Activated naive CD8-positive, alpha-beta T cell treated with anti-CD3 and anti-CD28 coated beads for 36 hours (primary cell): Measurements from ENCODE around the gene WFS1. TPM values are rescaled to one million over a fixed set of nuclear protein-coding genes. Genes with fewer than 3 reads are reported as not detected.

Experiments
- DNase-seq: peaks from one replicate; pipeline ENCODE4 v3.0.0; 2021
- H3K27ac Mint-ChIP-seq: one replicate; pipeline ENCODE4 v1.8.0; 2022; ENCODE audit warnings: mild to moderate bottlenecking, moderate library complexity, mixed read lengths
- H3K27me3 Mint-ChIP-seq: one replicate; pipeline ENCODE4 v1.8.0; 2022; ENCODE audit warnings: mild to moderate bottlenecking, mixed read lengths
- H3K36me3 Mint-ChIP-seq: one replicate; pipeline ENCODE4 v1.8.0; 2021; ENCODE audit warnings: mild to moderate bottlenecking, mixed read lengths
- H3K4me1 Mint-ChIP-seq: one replicate; pipeline ENCODE4 v1.8.0; 2021; ENCODE audit warnings: mixed read lengths
- H3K4me3 Mint-ChIP-seq: one replicate; pipeline ENCODE4 v1.8.0; 2022; ENCODE audit warnings: mild to moderate bottlenecking, moderate library complexity, mixed read lengths
- H3K9me3 Mint-ChIP-seq: one replicate; pipeline ENCODE4 v1.8.0; 2022; ENCODE audit warnings: mixed read lengths
- total RNA-seq, 2 experiments: library from RNA; stranded (reverse); gene quantifications; one replicate each; pipeline ENCODE4 v1.2.3, GENCODE V29; 2021

The WFS1 gene
- total RNA-seq, 2 experiments from 2014 or later: 2.1 to 2.2 TPM

DNA sequence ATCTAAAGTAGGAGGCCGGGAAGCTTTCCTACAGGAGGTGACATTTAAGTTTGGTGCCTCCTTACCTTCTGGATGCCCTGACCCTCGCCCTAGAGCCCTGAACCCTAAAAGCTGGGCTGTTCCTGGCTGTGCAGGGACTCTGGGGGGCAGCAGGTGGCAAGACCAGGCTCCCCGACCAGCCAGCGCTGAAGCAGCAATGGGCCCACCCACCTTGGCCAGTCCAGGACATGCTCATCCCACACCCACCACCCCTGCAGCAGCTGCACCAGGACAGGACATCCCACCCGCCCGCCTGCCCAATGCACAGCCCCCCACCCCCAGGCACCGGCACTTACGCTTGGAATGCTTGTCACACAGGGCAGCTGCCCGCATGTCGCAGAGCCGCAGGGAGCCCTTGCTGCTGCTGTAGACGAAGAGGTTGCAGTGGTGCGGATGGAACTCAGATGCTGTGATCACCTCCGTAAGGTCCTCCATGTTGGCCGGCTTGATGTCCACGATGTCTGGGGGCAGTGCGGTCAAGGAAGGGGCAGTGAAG lies 77.9 kb downstream of the WFS1 start:
- Mint-ChIP-seq H3K4me3 (no peak overlapping the region), H3K27me3 (peaks cover 9% of the 10 kb centered on the region), H3K36me3 (no peaks in the 10 kb centered on the region), H3K4me1 (no peaks in the 10 kb centered on the region), H3K9me3 (no peaks in the 10 kb centered on the region), H3K27ac (no peak overlapping the region)
- no peak for DNase-seq

DNA sequence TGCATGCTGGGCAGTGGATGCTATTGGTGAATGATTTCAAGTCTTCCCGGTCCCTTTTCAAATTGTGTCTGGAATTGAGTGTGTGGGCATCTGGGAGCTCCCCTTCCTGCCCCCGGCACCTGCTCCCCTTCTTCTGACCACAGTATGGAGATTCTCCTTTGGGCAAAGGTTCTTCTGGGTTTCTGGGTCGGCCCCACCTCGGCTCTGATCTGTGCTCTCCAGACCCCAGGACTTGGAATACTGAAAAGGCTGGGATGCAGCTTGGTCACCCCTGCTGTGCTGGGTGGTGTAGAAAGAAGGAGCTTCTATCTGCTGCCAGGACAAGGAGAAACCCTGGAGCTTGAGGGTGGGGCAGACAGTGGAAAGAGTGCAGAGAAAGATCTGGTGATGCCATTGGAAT lies 78.8 kb downstream of the WFS1 start:
- Mint-ChIP-seq H3K9me3 (no peaks in the 10 kb centered on the region), H3K4me1 (no peaks in the 10 kb centered on the region), H3K4me3 (no peak overlapping the region), H3K27ac (no peak overlapping the region), H3K27me3 (peaks cover 13% of the 10 kb centered on the region), H3K36me3 (no peaks in the 10 kb centered on the region)
- no peak for DNase-seq

DNA sequence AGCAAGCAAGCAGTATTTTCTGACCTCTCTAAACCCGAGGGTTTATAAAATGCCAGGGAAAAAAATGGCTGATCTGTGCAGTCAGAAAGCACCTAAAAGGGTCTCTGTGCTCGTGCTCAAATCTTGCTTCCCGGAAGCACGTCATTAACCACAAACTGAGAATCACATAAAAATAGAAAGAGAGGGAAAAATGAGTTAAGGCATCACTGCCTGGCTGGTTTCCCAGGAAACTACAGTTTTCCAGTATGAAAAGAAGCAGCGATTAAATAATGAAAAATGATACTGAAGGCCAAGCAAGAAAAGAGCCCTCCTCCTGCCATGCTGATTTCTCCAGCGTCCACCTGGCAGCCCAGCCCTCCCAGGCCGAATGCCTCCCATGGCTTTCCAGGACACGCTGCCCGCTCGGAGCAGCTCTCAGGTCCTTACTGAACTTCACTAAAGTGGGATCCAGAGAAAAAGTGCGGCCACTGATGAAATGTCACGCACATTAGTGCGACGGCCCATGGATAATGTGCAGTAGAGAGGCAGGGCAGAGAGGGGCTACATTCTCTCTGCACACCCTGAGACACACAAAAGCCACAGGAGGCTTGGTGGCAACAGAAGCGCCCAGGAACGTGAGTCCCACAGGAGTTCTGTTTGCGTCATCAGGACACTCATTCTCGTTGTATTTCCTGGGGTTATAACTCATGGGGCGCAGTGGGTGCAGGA lies 80.4 kb downstream of the WFS1 start:
- H3K4me3 Mint-ChIP-seq: no peak overlapping the region
- peaks cover 25% of the 10 kb centered on the region for H3K27me3 Mint-ChIP-seq
- DNase-seq: no peak
- H3K36me3 Mint-ChIP-seq: no peaks in the 10 kb centered on the region
- no peaks in the 10 kb centered on the region for H3K9me3 Mint-ChIP-seq
- H3K4me1 Mint-ChIP-seq: no peaks in the 10 kb centered on the region
- H3K27ac Mint-ChIP-seq: no peak overlapping the region

DNA sequence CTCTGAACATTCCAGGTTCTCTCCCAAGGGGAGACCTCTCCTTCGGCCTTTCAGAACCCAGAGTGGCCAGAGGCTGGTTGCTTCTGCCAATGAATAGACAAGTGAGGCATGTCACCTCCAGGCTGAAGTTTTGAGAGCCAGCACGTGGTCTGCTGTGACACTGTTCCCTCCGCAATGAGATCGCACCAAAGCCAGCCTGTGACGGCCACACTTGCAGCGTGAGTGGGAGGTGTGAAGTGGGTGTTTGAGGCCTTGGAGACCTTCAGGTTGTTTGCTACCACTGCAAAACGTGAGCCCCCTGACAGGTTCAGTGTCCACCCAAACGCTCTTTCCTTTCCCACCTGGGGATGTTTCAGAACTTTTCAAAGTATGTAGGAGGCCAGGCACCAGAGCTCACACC lies 81.0 kb downstream of the WFS1 start:
- Mint-ChIP-seq H3K27ac (no peak overlapping the region), H3K4me3 (no peak overlapping the region), H3K9me3 (no peaks in the 10 kb centered on the region), H3K4me1 (no peaks in the 10 kb centered on the region), H3K36me3 (no peaks in the 10 kb centered on the region), H3K27me3 (peaks cover 27% of the 10 kb centered on the region)
- DNase-seq: no peak

DNA sequence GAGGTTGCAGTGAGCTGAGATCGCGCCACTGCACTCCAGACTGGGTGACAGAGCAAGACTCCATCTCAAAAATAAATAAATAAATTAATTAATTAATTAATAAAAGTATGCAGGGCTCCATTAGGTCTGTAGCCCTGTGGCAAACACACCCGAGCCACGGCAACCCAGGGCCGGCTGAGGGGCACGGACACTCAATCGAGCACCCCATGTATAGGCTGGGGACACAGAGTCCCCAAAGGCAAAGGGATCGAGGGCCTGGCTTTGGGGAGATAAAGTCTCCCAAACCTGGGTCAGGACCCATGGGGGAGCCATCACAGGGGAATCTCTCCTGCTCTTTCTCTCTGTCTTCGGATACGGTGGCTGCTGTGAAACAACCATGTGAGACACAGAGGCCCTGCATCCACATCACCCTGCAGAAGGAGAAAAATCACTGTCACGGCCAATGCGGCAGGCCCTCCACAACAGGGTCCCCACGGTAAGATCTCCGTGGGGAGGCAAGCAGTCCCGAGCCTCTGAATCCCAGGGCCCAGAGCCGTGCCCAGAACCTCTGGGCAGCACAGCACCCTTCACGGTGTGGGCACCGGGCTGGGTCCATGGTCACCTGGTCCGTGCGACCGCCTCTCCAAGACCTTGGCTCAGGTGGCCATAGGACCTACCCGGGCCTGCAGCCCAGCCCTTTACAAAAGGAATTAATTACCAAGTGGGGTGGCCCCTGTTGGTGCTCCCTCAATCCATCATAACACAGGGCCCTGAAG lies 81.8 kb downstream of the WFS1 start:
- Mint-ChIP-seq H3K27ac (no peak overlapping the region), H3K4me1 (no peaks in the 10 kb centered on the region), H3K36me3 (no peaks in the 10 kb centered on the region), H3K9me3 (no peaks in the 10 kb centered on the region), H3K4me3 (no peak overlapping the region), H3K27me3 (peaks cover 27% of the 10 kb centered on the region)
- no peak for DNase-seq

DNA sequence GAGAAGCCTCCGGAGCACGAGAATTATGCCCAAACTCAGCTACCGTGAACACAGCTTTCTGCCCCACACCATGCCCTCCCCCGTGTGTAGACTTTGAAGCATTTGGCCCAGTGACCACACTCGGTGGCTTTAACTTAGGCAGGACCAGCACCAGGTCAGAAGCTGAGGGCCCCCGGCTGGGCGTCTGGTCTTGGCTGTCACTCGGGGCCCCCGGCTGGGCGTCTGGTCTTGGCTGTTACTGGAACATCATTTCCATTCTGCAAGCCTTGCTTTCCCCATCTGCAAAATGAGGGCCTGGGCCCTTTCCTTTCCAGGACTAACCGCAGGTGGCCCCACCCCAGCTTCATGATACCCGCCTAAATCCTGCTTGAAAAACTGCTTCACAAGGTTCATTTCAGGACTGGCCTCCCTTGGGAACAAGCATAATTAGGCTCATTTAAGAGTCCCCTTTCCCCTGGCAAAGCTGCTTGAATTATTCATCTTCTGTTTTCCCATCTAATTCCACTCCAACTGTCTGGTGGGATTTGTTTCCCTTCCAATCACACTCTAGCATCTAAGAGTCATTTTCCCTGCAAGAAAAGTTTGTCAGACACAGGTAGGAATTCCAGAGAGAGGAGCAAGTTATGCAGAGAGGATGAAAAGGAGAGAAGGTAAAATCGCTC lies 82.5 kb downstream of the WFS1 start:
- Mint-ChIP-seq H3K9me3 (no peaks in the 10 kb centered on the region), H3K27ac (no peak overlapping the region), H3K27me3 (peaks cover 27% of the 10 kb centered on the region), H3K4me3 (no peak overlapping the region), H3K36me3 (no peaks in the 10 kb centered on the region), H3K4me1 (no peaks in the 10 kb centered on the region)
- DNase-seq: no peak

Other genes starting within 250 kb of the WFS1 start
- gene JAKMIP1, start 69.3 kb upstream of the WFS1 start, total RNA-seq: 1 to 10 TPM; 1.0 to 1.6 TPM
- gene PPP2R2C, start 202.8 kb downstream of the WFS1 start, total RNA-seq: not detected